Endothelial cell of umbilical vein (primary cell): ENCODE data around the gene PRKCB. TPM values are rescaled to one million over a fixed set of nuclear protein-coding genes. Genes with fewer than 3 reads are reported as not detected.

ENCODE experiments used
- BruUV-seq: library from RNA; stranded (reverse); fragments of 400-500 nt; replicated peaks from 2 replicates; lab custom pipeline; 2021; lab: Mats Ljungman, UMichigan
- CTCF ChIA-PET: fragments of 300-600, 350-600 bp; sonication (Branson Sonifier 250); formaldehyde crosslinking; loops from one replicate; lab custom pipeline; 2021; ENCODE audit warnings: antibody characterized with exemption, inconsistent platforms; lab: Charles Lee
- POLR2A ChIA-PET: fragments of 300-600, 350-600 bp; sonication (Branson Sonifier 250); formaldehyde crosslinking; loops from one replicate; lab custom pipeline; 2021; ENCODE audit warnings: antibody characterized with exemption, inconsistent platforms; lab: Charles Lee
- DNase-seq: peaks from one replicate; pipeline ENCODE4 v3.0.0-alpha.2; 2011; ENCODE audit warnings: low read depth, low spot score
- FAIRE-seq: peaks from 2 replicates; lab custom pipeline; 2011; peaks lifted over from hg19 to GRCh38; lab: Jason Lieb, UNC
- H2AFZ ChIP-seq: 2 replicates; pipeline ENCODE4 v1.6.0; 2012; ENCODE audit warnings: low read depth, low read length, control low read depth, inconsistent platforms
- H3K27ac ChIP-seq: 2 replicates; pipeline ENCODE4 v1.5.1; 2011; ENCODE audit warnings: low read depth, mild to moderate bottlenecking, control low read depth, low read length, moderate library complexity; ENCODE audit not compliant: insufficient read depth
- H3K27me3 ChIP-seq, 2 experiments: 2 replicates each; pipeline versions ENCODE4 v1.6.0 to v1.6.1; 2011; ENCODE audit warnings: low read length in 2 of 2, mixed read lengths in 1 of 2; ENCODE audit not compliant: control insufficient read depth in 2 of 2, insufficient read depth in 2 of 2
- H3K36me3 ChIP-seq, 2 experiments: 2 replicates in 1 of 2; 3 replicates in 1 of 2; pipeline ENCODE4 v1.5.1; 2011; ENCODE audit warnings: low read length in 2 of 2, mild to moderate bottlenecking in 1 of 2, moderate library complexity in 1 of 2; ENCODE audit not compliant: control insufficient read depth in 2 of 2, insufficient read depth in 2 of 2; ENCODE audit errors: extremely low read depth in 1 of 2
- H3K4me1 ChIP-seq: 3 replicates; pipeline ENCODE4 v1.5.1; 2011; ENCODE audit warnings: mild to moderate bottlenecking, low read length; ENCODE audit not compliant: control insufficient read depth, insufficient read depth; ENCODE audit errors: extremely low read depth
- H3K4me2 ChIP-seq: 2 replicates; pipeline ENCODE4 v1.6.1; 2011; ENCODE audit warnings: low read length, control low read depth, mixed read lengths; ENCODE audit not compliant: insufficient read depth
- H3K4me3 ChIP-seq, 3 experiments: fragments of 200-600 bp in 1 of 3; sonication (generic), shearing (Covaris generic) in 1 of 3; replicated peaks in 1 of 3; 2 replicates each; pipeline ENCODE4 v1.5.1; 2011 to 2016; ENCODE audit warnings: control low read depth in 3 of 3, low read length in 3 of 3, mild to moderate bottlenecking in 2 of 3, inconsistent platforms in 1 of 3, low read depth in 1 of 3, moderate library complexity in 1 of 3; ENCODE audit not compliant: insufficient read depth in 1 of 3
- H3K79me2 ChIP-seq: 2 replicates; pipeline ENCODE4 v1.6.0; 2012; ENCODE audit warnings: low read length, inconsistent platforms; ENCODE audit not compliant: control insufficient read depth, insufficient read depth
- H3K9ac ChIP-seq: replicated peaks from 2 replicates; pipeline ENCODE3; 2011; ENCODE audit warnings: low read length, control low read depth; ENCODE audit not compliant: insufficient read depth; ENCODE audit errors: extremely low read depth
- H3K9me1 ChIP-seq: replicated peaks from 3 replicates; pipeline ENCODE4 v1.6.0; 2011; ENCODE audit warnings: mild to moderate bottlenecking, low read length; ENCODE audit not compliant: control insufficient read depth, insufficient read depth; ENCODE audit errors: extremely low read depth
- H3K9me3 ChIP-seq: replicated peaks from 2 replicates; pipeline ENCODE4 v1.5.1; 2012; ENCODE audit warnings: low read length, inconsistent platforms; ENCODE audit not compliant: control insufficient read depth, insufficient read depth
- H4K20me1 ChIP-seq: replicated peaks from 2 replicates; pipeline ENCODE3; 2011; ENCODE audit warnings: mild to moderate bottlenecking, low read length; ENCODE audit not compliant: control insufficient read depth, insufficient read depth; ENCODE audit errors: extremely low read depth
- CTCF ChIP-seq, 2 donors: IDR thresholded peaks; 1 replicate in 1 of 2; 2 replicates in 1 of 2; pipeline ENCODE4 v1.5.1; 2011; ENCODE audit warnings: low read length in 2 of 2, mild to moderate bottlenecking in 2 of 2, moderate library complexity in 2 of 2, control low read depth in 1 of 2, inconsistent platforms in 1 of 2, low read depth in 1 of 2; ENCODE audit not compliant: insufficient read depth in 1 of 2; ENCODE audit errors: extremely low read depth in 1 of 2
- EZH2 ChIP-seq: IDR thresholded peaks from 2 replicates; pipeline ENCODE4 v1.6.1; 2012; ENCODE audit warnings: borderline replicate concordance, low read depth, mild to moderate bottlenecking, moderate library complexity, low read length, inconsistent platforms; ENCODE audit not compliant: severe bottlenecking
- FOS ChIP-seq: IDR thresholded peaks from 2 replicates; pipeline ENCODE4 v1.6.1; 2011; ENCODE audit warnings: mild to moderate bottlenecking, low read length, moderate library complexity, borderline replicate concordance; ENCODE audit not compliant: insufficient read depth
- GATA2 ChIP-seq: IDR thresholded peaks from 2 replicates; pipeline ENCODE4 v1.7.0; 2011; ENCODE audit warnings: low read depth, mild to moderate bottlenecking, moderate library complexity, mixed read lengths, low read length; ENCODE audit not compliant: insufficient read length, insufficient read depth
- JUN ChIP-seq: IDR thresholded peaks from 2 replicates; pipeline ENCODE4 v1.6.1; 2011; ENCODE audit warnings: borderline replicate concordance, low read depth; ENCODE audit not compliant: insufficient read length, insufficient read depth
- MAX ChIP-seq: IDR thresholded peaks from 2 replicates; pipeline ENCODE4 v1.6.1; 2011; ENCODE audit not compliant: insufficient read depth, insufficient read length
- MYC ChIP-seq: IDR thresholded peaks from one replicate; pipeline ENCODE4 v1.6.1; 2011; ENCODE audit warnings: mild to moderate bottlenecking, low read depth, low read length
- POLR2A ChIP-seq: IDR thresholded peaks from 2 replicates; pipeline ENCODE4 v1.6.1; 2012; ENCODE audit warnings: low read depth, mild to moderate bottlenecking, control low read depth, low read length
- POLR2AphosphoS5 ChIP-seq: IDR thresholded peaks from 2 replicates; pipeline ENCODE4 v1.6.1; 2012; ENCODE audit warnings: low read depth, mild to moderate bottlenecking, control low read depth, low read length, moderate library complexity; ENCODE audit not compliant: insufficient read depth
- dilution Hi-C: fragments of 300-500 bp; cut with MboI; formaldehyde crosslinking; loops from one replicate; pipeline ENCODE4 v1.15.0; 2019; ENCODE audit warnings: low sequenced_read_pairs; ENCODE audit not compliant: extremely low pct_ligation_motif_present
- intact Hi-C: fragments of 100-400 bp; cut with micrococcal nuclease; formaldehyde crosslinking; loops from one replicate; pipeline ENCODE4 v1.10.0; 2022
- polyA plus RNA-seq, 4 experiments: library from polyadenylated mRNA; depleted of rRNA in 3 of 4; stranded (reverse) in 3 of 4; unstranded in 1 of 4; fragments of >200 nt; gene quantifications; 2 replicates each; pipeline versions ENCODE4 v1.2.1 to v1.2.3, GENCODE V29; 2011 to 2012; ENCODE audit warnings: missing spikeins in 1 of 4
- total RNA-seq: library from RNA; stranded (reverse); gene quantifications from 2 replicates; pipeline ENCODE4 v1.2.3, GENCODE V29; 2021

Gene PRKCB
- total and polyA plus RNA-seq, 2 donors (not counting 3 experiments of a cell fraction or from before 2014, with no cell fraction given) = 0.01 TPM; not detected in 1

- ChIA-PET POLR2A (no interaction called here), CTCF (no interaction called here)
- DNase-seq (no peak), FAIRE-seq (no peak)
- TF ChIP-seq JUN = no peak
- no peak for TF ChIP-seq MYC
- no peak for TF ChIP-seq POLR2A
- no peak for TF ChIP-seq MAX
- TF ChIP-seq POLR2AphosphoS5 = no peak
- TF ChIP-seq EZH2 = no peak
- no peak for TF ChIP-seq GATA2
- TF ChIP-seq FOS = no peak
- TF ChIP-seq CTCF (IDR thresholded peaks at IDR 0.05; ENCODE audit: extremely low read depth in 1 of 2, insufficient read depth in 1 of 2, low read depth in 1 of 2, low read length in 2 of 2) = no peak
- no peak overlapping the region for H3K27ac ChIP-seq
- intact Hi-C loops = no loop called here
- H3K4me3 ChIP-seq = no peak overlapping the region
- no peak overlapping the region for H3K9ac ChIP-seq
- H3K79me2 ChIP-seq = no peaks in the 10 kb centered on the region
- no peaks in the 10 kb centered on the region for H3K36me3 ChIP-seq
- no peaks in the 10 kb centered on the region for H3K9me3 ChIP-seq
- peaks cover 0 to 2% of the 10 kb centered on the region in 2 experiments for H3K27me3 ChIP-seq
- no peaks in the 10 kb centered on the region for H3K9me1 ChIP-seq
- BruUV-seq = no TSS peak
- no peak overlapping the region for H3K4me2 ChIP-seq
- no peaks in the 10 kb centered on the region for H4K20me1 ChIP-seq
- no peak overlapping the region for H2AFZ ChIP-seq
- dilution Hi-C loops = no loop called here
- H3K4me1 ChIP-seq = peaks cover 12% of the 10 kb centered on the region
Measured at GRCh38 chr16:24145927-24146326, 310.1 kb downstream of the PRKCB start.
